GM18498 (cell line): ENCODE results near the gene SPG7.

Source experiments
- ATAC-seq: cut with Tn5 transposase; IDR thresholded peaks from one replicate; pipeline ENCODE4 v1.9.1; 2021; ENCODE audit warnings: mild to moderate bottlenecking, moderate library complexity; ENCODE audit not compliant: unreplicated experiment

Gene SPG7

GRCh38 chr16:89595330-89596060 lies 87.3 kb downstream of the SPG7 start:
- no peak for ATAC-seq

GRCh38 chr16:89596061-89596689 lies 88.0 kb downstream of the SPG7 start:
- no peak for ATAC-seq

DNA sequence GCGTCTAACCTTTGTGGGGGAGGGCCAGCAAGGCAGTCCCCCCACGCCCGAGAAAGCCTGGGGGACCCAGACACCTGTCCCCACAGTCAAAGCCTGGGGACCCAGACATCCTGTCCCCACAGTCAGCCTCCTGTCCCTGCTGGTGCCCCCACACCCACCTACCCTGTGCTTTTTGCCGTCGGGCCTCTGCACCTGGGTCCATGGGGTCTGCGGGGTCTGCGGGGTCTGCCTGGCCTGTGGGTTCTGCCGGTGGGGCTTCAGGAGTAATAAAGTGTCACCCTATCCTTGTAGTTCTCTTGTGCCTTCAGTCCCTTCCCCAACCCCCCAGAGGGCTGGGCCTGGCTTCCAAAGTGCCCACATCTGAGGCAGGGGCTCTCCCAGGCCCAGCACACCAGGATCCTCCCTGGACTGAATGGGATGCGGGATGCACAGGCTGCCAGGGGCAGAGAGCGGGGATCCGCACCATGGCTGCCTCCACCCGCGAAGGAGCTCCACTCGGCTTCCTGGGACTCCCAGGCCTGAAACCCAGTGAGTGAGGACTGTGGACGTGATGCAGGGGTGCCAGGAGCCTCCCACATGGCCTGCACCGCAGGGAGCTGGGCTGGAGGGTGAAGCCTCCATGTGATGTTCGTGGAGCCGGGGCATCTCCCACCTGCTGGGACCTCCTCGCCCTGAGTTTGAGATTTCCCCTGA lies 88.9 kb downstream of the SPG7 start:
- ATAC-seq = no peak

DNA sequence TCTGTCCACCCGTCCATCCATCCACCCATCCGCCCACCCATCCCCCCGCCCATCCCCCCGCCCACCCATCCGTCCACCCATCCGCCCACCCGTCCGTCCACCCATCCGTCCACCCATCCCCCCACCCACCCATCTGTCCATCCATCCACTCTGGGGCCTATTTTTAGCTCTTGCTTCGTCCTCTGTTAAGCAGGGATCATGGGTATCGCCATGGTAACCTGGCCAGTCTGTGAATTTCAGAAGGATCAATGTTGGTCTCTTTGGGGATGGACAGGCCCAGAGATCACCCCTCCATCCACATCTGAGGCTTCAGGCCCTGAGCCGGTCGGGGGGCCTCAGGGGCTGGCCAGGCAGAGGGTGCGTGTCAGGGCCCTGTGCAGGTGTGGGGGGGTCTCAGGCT lies 90.0 kb downstream of the SPG7 start:
- no peak for ATAC-seq

DNA sequence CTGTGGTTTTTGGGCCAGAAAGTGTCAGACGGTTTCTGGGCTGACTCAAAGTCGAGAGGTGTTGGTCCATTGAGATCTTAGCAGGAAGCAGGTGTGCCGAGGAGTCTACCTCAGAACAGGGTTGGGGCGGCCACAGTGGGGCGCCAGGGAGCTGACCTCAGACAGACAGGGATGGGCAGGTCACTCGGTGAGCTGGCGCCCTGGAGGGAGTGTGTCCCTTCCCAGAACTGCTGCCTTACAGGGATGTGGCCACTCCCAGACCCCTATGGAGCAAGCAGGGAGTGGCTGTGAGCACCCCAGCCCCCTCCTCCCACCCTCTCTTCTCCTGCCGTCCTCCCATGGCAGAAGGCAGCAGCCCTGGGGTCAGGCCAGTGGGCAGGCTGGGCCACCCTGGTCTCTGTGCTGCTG lies 91.3 kb downstream of the SPG7 start:
- ATAC-seq = no peak

DNA sequence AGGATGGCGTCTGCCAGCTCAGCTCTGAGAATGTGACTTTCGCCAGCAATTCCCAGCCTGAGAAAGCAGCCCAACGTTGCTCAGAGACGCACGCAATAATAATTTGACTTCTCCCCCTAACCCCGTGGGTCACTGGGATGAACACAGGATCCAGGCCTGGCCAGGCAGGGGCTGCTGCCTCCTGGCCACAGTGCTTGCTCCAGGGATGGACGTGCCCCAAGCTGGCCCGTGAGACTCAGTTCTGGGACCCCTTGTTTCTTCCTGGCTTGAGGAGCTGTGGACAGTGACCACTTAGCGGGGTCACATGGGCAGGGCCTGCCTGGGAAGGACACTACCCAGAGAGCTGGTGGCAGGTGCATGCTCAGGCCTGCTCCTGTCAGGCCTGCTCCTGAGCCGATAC lies 91.7 kb downstream of the SPG7 start:
- no peak for ATAC-seq

GRCh38 chr16:89600427-89600826 lies 92.2 kb downstream of the SPG7 start:
- ATAC-seq = no peak

- ATAC-seq = no peak
Measured at GRCh38 chr16:89600956-89601355, 92.8 kb downstream of the SPG7 start.

GRCh38 chr16:89601906-89602272 lies 93.7 kb downstream of the SPG7 start:
- no peak for ATAC-seq

DNA sequence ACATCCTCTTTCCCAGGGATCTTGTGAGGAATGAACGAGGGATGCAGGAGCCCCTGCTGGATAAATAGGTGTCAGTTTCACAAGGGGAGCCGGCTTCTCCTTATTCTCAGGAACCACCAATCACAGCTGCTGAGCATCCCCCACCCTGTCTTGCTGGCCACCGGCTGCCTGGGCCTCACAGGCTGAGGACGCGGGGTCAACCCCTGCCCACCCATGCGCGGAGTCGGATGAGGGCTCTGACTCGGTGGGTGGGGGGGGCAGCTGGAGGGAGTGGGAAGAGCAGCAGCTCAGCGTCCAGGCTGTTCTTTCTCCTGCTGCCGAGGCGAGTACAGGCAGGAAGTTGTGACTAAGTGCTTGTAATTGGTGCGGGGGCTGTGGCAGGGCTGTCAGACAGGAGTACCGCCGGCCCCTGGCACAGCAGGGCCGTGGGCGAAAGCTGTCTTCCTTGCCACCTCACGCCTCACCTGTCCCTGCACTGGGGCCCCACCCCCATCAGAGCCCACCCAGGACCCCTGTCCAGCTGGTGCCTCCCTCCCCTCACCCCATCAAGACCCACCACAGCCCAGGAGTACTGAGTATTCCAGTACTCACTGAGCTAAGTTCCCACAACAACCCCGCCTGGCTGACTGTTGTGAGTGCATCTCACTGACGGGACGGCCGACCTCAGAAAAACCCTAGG lies 94.2 kb downstream of the SPG7 start:
- ATAC-seq = no peak

- no peak for ATAC-seq
Measured at GRCh38 chr16:89602952-89603590, 94.9 kb downstream of the SPG7 start.

DNA sequence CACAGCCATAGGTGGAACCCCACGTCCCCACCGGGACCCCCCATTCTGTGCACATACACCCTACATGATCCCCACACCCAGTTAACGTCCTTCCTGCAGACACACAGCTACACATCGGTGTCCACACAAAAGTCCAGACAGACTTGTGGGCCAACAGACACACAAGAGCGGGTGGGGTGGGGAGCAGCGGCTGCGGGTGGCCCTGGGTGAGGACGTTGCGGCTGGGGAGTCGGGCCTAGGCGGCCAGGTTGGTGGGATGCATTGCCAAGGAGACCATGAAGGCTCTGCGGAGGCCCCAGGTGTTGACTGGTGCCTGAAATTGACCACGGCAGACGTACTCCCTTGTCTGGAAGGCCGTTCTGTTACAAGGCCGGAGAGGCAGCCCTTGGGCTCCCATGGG lies 96.6 kb downstream of the SPG7 start:
- no peak for ATAC-seq

DNA sequence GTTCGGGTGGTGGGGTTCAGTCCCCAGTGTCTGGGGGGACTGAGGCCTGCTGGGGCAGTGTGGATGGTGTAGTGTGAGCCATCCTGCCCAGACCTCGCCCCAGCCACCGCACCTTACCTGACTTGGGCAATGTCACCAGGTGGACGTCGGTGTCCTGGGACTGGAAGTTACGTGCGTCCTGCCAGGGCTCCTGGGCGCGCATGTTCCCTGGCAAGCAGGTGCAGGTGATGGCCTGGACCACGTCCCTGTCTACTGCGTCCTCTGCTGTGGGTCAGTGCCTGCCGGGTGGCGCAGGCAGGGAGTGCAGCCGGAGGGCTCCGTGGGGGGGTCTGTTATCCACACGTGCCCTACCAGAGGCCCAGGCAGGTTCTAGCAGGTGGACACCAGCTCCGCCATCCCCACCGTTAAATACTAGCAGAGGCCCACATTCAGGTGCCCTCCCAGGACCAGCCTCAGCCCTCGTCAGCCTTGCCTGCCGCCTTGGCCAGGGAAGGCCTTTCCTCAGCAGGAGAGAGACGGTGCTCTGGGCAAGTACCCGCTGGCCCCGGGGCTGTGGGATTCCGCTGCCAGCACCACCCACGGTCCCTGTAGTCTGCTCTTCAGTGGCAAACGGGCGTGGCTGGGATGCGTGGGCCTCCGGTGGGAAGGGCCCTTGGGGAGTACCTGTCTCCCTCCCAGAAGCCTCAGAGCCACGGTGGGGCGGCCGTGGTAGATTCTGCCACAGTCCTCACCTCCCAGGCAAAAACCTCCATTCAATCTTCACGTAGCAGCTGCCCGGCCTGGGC lies 97.2 kb downstream of the SPG7 start:
- ATAC-seq = no peak

- ATAC-seq = no peak
Measured at GRCh38 chr16:89606006-89606405, 97.8 kb downstream of the SPG7 start.
